HepG2 (cell line): ENCODE data around the gene METRN. TPM values are rescaled to one million over a fixed set of nuclear protein-coding genes. Genes with fewer than 3 reads are reported as not detected.

Source experiments
- AGO2 ChIP-seq: fragments of 200-400 bp; formaldehyde crosslinking; optimal IDR thresholded peaks from 2 replicates; pipeline ENCODE3; 2017; ENCODE audit warnings: mild to moderate bottlenecking, low read depth, low read length, moderate library complexity
- ASH2L ChIP-seq: fragments of 300-600, 200-600 bp; sonication (generic); IDR thresholded peaks from 2 replicates; pipeline ENCODE4 v1.7.0; 2017; ENCODE audit warnings: low read depth, mild to moderate bottlenecking, moderate library complexity, mixed read lengths, low read length; ENCODE audit not compliant: insufficient read length
- BRCA1 ChIP-seq: sonication (generic); formaldehyde crosslinking; IDR thresholded peaks from 2 replicates; pipeline ENCODE4 v1.4.0; 2020; ENCODE audit warnings: missing genetic modification reagents
- CREB1 ChIP-seq, 2 experiments: fragments of 450-650 bp in 1 of 2; IDR thresholded peaks; 2 replicates each; pipeline ENCODE4 v1.6.1; 2016 to 2017; ENCODE audit warnings: control low read depth in 1 of 2, mild to moderate bottlenecking in 1 of 2, missing compliant biosample characterization in 1 of 2, missing genetic modification characterization in 1 of 2
- DMAP1 ChIP-seq: IDR thresholded peaks from 2 replicates; pipeline ENCODE4 v1.6.1; 2016
- ELF4 ChIP-seq: sonication (generic); formaldehyde crosslinking; IDR thresholded peaks from 2 replicates; pipeline ENCODE4 v1.5.0; 2020; ENCODE audit warnings: missing genetic modification reagents, mild to moderate bottlenecking, moderate library complexity, borderline replicate concordance
- IKZF1 ChIP-seq: fragments of 450-650 bp; IDR thresholded peaks from 2 replicates; pipeline ENCODE4 v1.7.1; 2016
- KLF11 ChIP-seq: IDR thresholded peaks from 2 replicates; pipeline ENCODE4 v1.6.1; 2016; ENCODE audit warnings: missing compliant biosample characterization
- MAFF ChIP-seq: IDR thresholded peaks from 2 replicates; pipeline ENCODE4 v1.6.1; 2011; ENCODE audit warnings: low read depth, low read length, improper control_type of control experiment
- NFIB ChIP-seq: sonication (generic); formaldehyde crosslinking; IDR thresholded peaks from 2 replicates; pipeline ENCODE4 v1.9.0; 2021; ENCODE audit warnings: missing genetic modification reagents, mild to moderate bottlenecking, borderline replicate concordance
- NFIC ChIP-seq: IDR thresholded peaks from 2 replicates; pipeline ENCODE4 v1.6.1; 2012; ENCODE audit warnings: mild to moderate bottlenecking, low read length, inconsistent platforms
- POLR2AphosphoS2 ChIP-seq: IDR thresholded peaks from 2 replicates; pipeline ENCODE4 v1.6.1; 2011; ENCODE audit warnings: low read depth, low read length, improper control_type of control experiment
- POLR2G ChIP-seq: fragments of 200-400 bp; formaldehyde crosslinking; IDR thresholded peaks from 2 replicates; pipeline ENCODE4 v1.6.1; 2018; ENCODE audit warnings: mild to moderate bottlenecking, low read depth, low read length, moderate library complexity
- RORA ChIP-seq: sonication (generic); formaldehyde crosslinking; IDR thresholded peaks from 2 replicates; pipeline ENCODE4 v1.5.0; 2020; ENCODE audit warnings: mild to moderate bottlenecking, missing genetic modification reagents, moderate library complexity
- UBTF ChIP-seq: sonication (generic); formaldehyde crosslinking; IDR thresholded peaks from 2 replicates; pipeline ENCODE4 v1.4.0; 2020; ENCODE audit warnings: mild to moderate bottlenecking, missing genetic modification reagents
- ZBTB39 ChIP-seq: sonication (generic); formaldehyde crosslinking; IDR thresholded peaks from 2 replicates; pipeline ENCODE4 v1.5.0; 2020; ENCODE audit warnings: missing genetic modification reagents
- ZBTB7A ChIP-seq: sonication (generic); formaldehyde crosslinking; IDR thresholded peaks from 2 replicates; pipeline ENCODE4 v1.8.0; 2022; ENCODE audit warnings: mild to moderate bottlenecking, missing genetic modification reagents
- ZNF12 ChIP-seq: sonication (generic); formaldehyde crosslinking; IDR thresholded peaks from 2 replicates; pipeline ENCODE4 v1.5.0; 2020; ENCODE audit warnings: missing genetic modification reagents
- ZNF225 ChIP-seq: sonication (generic); formaldehyde crosslinking; IDR thresholded peaks from 2 replicates; pipeline ENCODE4 v1.4.0; 2020; ENCODE audit warnings: mild to moderate bottlenecking, missing genetic modification reagents
- ZNF263 ChIP-seq: sonication (generic); formaldehyde crosslinking; IDR thresholded peaks from 2 replicates; pipeline ENCODE4 v1.4.0; 2020; ENCODE audit warnings: missing genetic modification reagents
- ZNF30 ChIP-seq: sonication (generic); formaldehyde crosslinking; IDR thresholded peaks from 2 replicates; pipeline ENCODE4 v1.5.0; 2020; ENCODE audit warnings: mild to moderate bottlenecking, missing genetic modification reagents
- ZNF326 ChIP-seq: sonication (generic); formaldehyde crosslinking; IDR thresholded peaks from 2 replicates; pipeline ENCODE4 v1.4.0; 2020; ENCODE audit warnings: missing genetic modification reagents, borderline replicate concordance
- ZNF382 ChIP-seq: sonication (generic); formaldehyde crosslinking; IDR thresholded peaks from 2 replicates; pipeline ENCODE4 v1.5.0; 2020; ENCODE audit warnings: missing genetic modification reagents, mild to moderate bottlenecking, borderline replicate concordance
- ZNF558 ChIP-seq: sonication (generic); formaldehyde crosslinking; IDR thresholded peaks from 2 replicates; pipeline ENCODE4 v1.9.0; 2022; ENCODE audit warnings: mild to moderate bottlenecking, missing genetic modification reagents, borderline replicate concordance
- ZNF570 ChIP-seq: sonication (generic); formaldehyde crosslinking; IDR thresholded peaks from 2 replicates; pipeline ENCODE4 v1.4.0; 2020; ENCODE audit warnings: mild to moderate bottlenecking, missing genetic modification reagents, borderline replicate concordance
- ZNF572 ChIP-seq: sonication (generic); formaldehyde crosslinking; IDR thresholded peaks from 2 replicates; pipeline ENCODE4 v1.5.1; 2020; ENCODE audit warnings: mild to moderate bottlenecking, missing genetic modification reagents
- ZNF766 ChIP-seq: sonication (generic); formaldehyde crosslinking; IDR thresholded peaks from 2 replicates; pipeline ENCODE4 v1.5.0; 2020; ENCODE audit warnings: missing genetic modification reagents, borderline replicate concordance
- ZNF782 ChIP-seq: sonication (generic); formaldehyde crosslinking; IDR thresholded peaks from 2 replicates; pipeline ENCODE4 v1.4.0; 2020; ENCODE audit warnings: missing genetic modification reagents, mild to moderate bottlenecking, borderline replicate concordance
- polyA plus RNA-seq, 8 experiments: library from polyadenylated mRNA; depleted of rRNA in 3 of 8; stranded (reverse) in 7 of 8; unstranded in 1 of 8; fragments of >200 nt; fragmentation: Illumina TruSeq in 4 of 8; extraction: Trizol in 4 of 8; gene quantifications; 2 replicates each; pipeline versions ENCODE4 v1.2.1 to v1.2.3, GENCODE V29; 2011 to 2016; ENCODE audit warnings: low read depth in 4 of 8, missing spikeins in 1 of 8, mixed read lengths in 1 of 8; ENCODE audit not compliant: insufficient read depth in 1 of 8
- total RNA-seq, 5 experiments: library from RNA; depleted of rRNA; stranded (reverse); fragments of >200 nt; fragmentation: Illumina TruSeq; extraction: Trizol; gene quantifications; 2 replicates each; pipeline ENCODE4 v1.2.3, GENCODE V29; 2016; ENCODE audit warnings: low read depth in 1 of 5

METRN gene
- total and polyA plus RNA-seq, 2 of the 13 experiments (the other 11 are each of a cell fraction or from before 2014, with no cell fraction given) = 25.5 to 46.1 TPM

- TF ChIP-seq ZBTB7A (CRISPR knock-in tag) = 0 out of 2 replicates have a peak, but pooled peaks have one; percentile 33
- TF ChIP-seq KLF11 (CRISPR knock-in tag) = no peak
- peak; percentile 53 for TF ChIP-seq AGO2
- TF ChIP-seq ZNF225 (CRISPR knock-in tag) = no peak
- no peak for TF ChIP-seq POLR2AphosphoS2
- TF ChIP-seq ZNF12 (CRISPR knock-in tag) = no peak
- TF ChIP-seq DMAP1 (CRISPR knock-in tag) = peak; percentile 15; the same call in 1 of the 2 replicates
- no peak for TF ChIP-seq ZNF558 (CRISPR knock-in tag)
- no peak for TF ChIP-seq MAFF
- TF ChIP-seq ZNF766 = no peak
- no peak for TF ChIP-seq IKZF1
- TF ChIP-seq ZNF782 (CRISPR knock-in tag) = no peak
- no peak for TF ChIP-seq ZNF30 (CRISPR knock-in tag)
- TF ChIP-seq NFIB (CRISPR knock-in tag) = no peak
- TF ChIP-seq ZNF263 (CRISPR knock-in tag) = no peak
- TF ChIP-seq ZBTB39 (CRISPR knock-in tag) = no peak
- TF ChIP-seq ELF4 (CRISPR knock-in tag) = no peak
- no peak for TF ChIP-seq ZNF572 (CRISPR knock-in tag)
- no peak for TF ChIP-seq BRCA1 (CRISPR knock-in tag)
- no peak for TF ChIP-seq ZNF570 (CRISPR knock-in tag)
- 0 out of 2 replicates have a peak, but pooled peaks have one; percentile 22 for TF ChIP-seq POLR2G
- no peak for TF ChIP-seq RORA (CRISPR knock-in tag)
- no peak for TF ChIP-seq CREB1 (IDR thresholded peaks at IDR 0.05)
- TF ChIP-seq CREB1 (CRISPR knock-in tag; IDR thresholded peaks at IDR 0.05) = no peak
- TF ChIP-seq NFIC = no peak
- TF ChIP-seq ASH2L = no peak
- no peak for TF ChIP-seq ZNF326
- no peak for TF ChIP-seq UBTF (CRISPR knock-in tag)
- TF ChIP-seq ZNF382 = no peak
These were observed 11.7 kb downstream of the METRN start, which contains the start of the genes CCDC78 and HAGHL (continued) for GRCh38 chr16:726438-727290.
